SK-N-MC (cell line): ENCODE results near the gene POLG2.

ENCODE experiments used
- DNase-seq: peaks from one replicate; pipeline ENCODE4 v3.0.0-alpha.2; 2011; ENCODE audit warnings: low read depth, low spot score
- H3K27ac ChIP-seq: fragments of 200-600 bp; sonication (generic); 2 replicates; pipeline ENCODE4 v1.5.1; 2016; ENCODE audit warnings: mixed run types
- H3K36me3 ChIP-seq: fragments of 200-600 bp; sonication (generic); 2 replicates; pipeline ENCODE4 v1.6.1; 2017; ENCODE audit warnings: antibody characterized with exemption, low read length, mixed read lengths; ENCODE audit not compliant: insufficient read depth
- H3K4me3 ChIP-seq: fragments of 200-600 bp; sonication (generic); 2 replicates; pipeline ENCODE4 v1.5.1; 2016
- H3K9ac ChIP-seq: fragments of 200-600 bp; sonication (generic); 2 replicates; pipeline ENCODE4 v1.8.0; 2017; ENCODE audit warnings: mixed run types, mixed read lengths; ENCODE audit not compliant: insufficient read length
- H3K9me3 ChIP-seq: fragments of 200-600 bp; sonication (generic); 2 replicates; pipeline ENCODE4 v1.6.1; 2017; ENCODE audit warnings: low read depth, mild to moderate bottlenecking, antibody characterized with exemption, low read length, moderate library complexity, mixed read lengths
- EZH2 ChIP-seq: fragments of 200-600 bp; sonication (generic); IDR thresholded peaks from one replicate; pipeline ENCODE4 v1.6.1; 2017; ENCODE audit warnings: antibody characterized with exemption
- FOXP2 ChIP-seq: optimal IDR thresholded peaks from 2 replicates; pipeline ENCODE3; 2011; ENCODE audit warnings: mild to moderate bottlenecking, moderate library complexity; ENCODE audit not compliant: insufficient read depth; ENCODE audit errors: extremely low read length, control extremely low read depth
- POLR2AphosphoS5 ChIP-seq: IDR thresholded peaks from 2 replicates; pipeline ENCODE4 v1.6.1; 2012; ENCODE audit warnings: mild to moderate bottlenecking, low read depth, low read length, borderline replicate concordance

The POLG2 gene

GRCh38 chr17:64509179-64509578 lies 12.3 kb upstream of the POLG2 start:
- Histone ChIP-seq H3K27ac (no peak overlapping the region), H3K9me3 (no peaks in the 10 kb centered on the region), H3K9ac (no peak overlapping the region), H3K36me3 (peaks cover 69% of the 10 kb centered on the region), H3K4me3 (no peak overlapping the region)
- no peak for DNase-seq
- TF ChIP-seq POLR2AphosphoS5 (no peak), FOXP2 (no peak), EZH2 (no peak)

- Histone ChIP-seq H3K4me3 (peak overlapping the region; percentile 90), H3K36me3 (peaks cover 69% of the 10 kb centered on the region), H3K9me3 (no peaks in the 10 kb centered on the region), H3K27ac (no peak overlapping the region), H3K9ac (peak overlapping the region; percentile 100)
- TF ChIP-seq EZH2 (no peak), POLR2AphosphoS5 (no peak), FOXP2 (no peak)
- DNase-seq, result no peak
Measured at GRCh38 chr17:64508683-64509082, 11.8 kb upstream of the POLG2 start.

GRCh38 chr17:64507413-64507782 lies 10.5 kb upstream of the POLG2 start:
- Histone ChIP-seq H3K36me3 (peaks cover 71% of the 10 kb centered on the region), H3K27ac (peak overlapping the region; percentile 99), H3K4me3 (peak overlapping the region; percentile 90), H3K9ac (peak overlapping the region; percentile 100), H3K9me3 (no peaks in the 10 kb centered on the region)
- peak; percentile 52 for DNase-seq
- TF ChIP-seq FOXP2, result no peak
- no peak for TF ChIP-seq EZH2
- TF ChIP-seq POLR2AphosphoS5, result no peak

DNA sequence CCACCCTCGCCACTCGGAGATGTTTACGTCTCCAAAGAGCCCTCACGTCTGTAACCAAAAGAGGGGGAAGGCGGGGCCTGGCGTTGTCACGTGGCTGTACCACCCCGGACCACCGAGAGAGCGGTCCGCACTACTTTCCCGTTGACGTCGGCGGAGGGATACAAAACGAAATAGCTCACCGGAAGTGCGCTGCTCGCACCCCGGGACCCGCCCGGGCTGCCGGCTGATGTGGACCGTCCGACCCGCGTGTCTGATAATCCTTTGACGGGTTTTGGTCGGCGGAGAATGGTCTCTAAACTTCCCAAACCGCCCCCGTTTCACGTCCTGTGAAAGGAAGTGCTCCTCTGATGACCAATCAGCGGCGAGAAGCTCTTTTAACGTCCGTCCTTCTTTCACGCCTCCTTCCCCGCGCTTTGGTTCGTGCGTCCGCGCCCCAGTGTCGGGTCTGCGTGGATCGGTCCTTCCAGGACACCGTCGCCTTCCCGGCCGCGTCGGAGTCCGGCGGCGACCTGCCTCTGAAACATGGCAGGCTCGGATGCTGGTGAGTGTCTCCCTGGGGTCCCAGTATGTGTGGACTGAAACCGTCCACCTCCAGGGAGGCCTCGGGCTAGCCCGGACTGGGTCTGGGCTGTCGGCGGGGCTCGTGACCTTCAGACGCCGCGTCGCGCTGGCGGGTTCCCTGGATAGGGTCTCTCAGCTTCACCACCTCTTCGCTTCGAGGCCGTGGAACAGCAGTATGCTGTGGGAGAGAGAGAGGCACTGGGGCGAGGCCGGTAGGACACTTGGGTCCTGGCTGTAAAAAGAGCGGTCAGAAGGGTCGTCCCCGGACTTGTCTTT lies 9.9 kb upstream of the POLG2 start, which contains the start of gene CEP95:
Gene CEP95, plus strand, starts transcription at position 402 of the 837 bp plus-strand sequence. Its CDS starts 121 bp downstream, at position 523.
- H3K9me3 ChIP-seq, result no peaks in the 10 kb centered on the region
- peak; percentile 91 for DNase-seq
- H3K36me3 ChIP-seq, result peaks cover 71% of the 10 kb centered on the region
- H3K4me3 ChIP-seq, result peak within 1 kb of the TSS; percentile 90
- H3K27ac ChIP-seq, result peak within 1 kb of the TSS; percentile 99
- TF ChIP-seq EZH2, result no peak
- TF ChIP-seq POLR2AphosphoS5, result peak; percentile 41
- H3K9ac ChIP-seq, result peak within 1 kb of the TSS; percentile 100

- Histone ChIP-seq H3K27ac (peak within 1 kb of the TSS; percentile 99), H3K9ac (peak within 1 kb of the TSS; percentile 100), H3K9me3 (no peaks in the 10 kb centered on the region), H3K36me3 (peaks cover 71% of the 10 kb centered on the region), H3K4me3 (peak within 1 kb of the TSS; percentile 90)
- DNase-seq, result no peak
- peak; percentile 99 for TF ChIP-seq POLR2AphosphoS5
- no peak for TF ChIP-seq FOXP2
- TF ChIP-seq EZH2, result no peak
Measured at GRCh38 chr17:64506201-64506575, 9.3 kb upstream of the POLG2 start, which contains the start of gene DDX5. Gene DDX5 (minus strand): TSS chr17:64506289. CDS start chr17:64506119, 170 bp downstream.

GRCh38 chr17:64505340-64506200 lies 8.7 kb upstream of the POLG2 start:
- TF ChIP-seq POLR2AphosphoS5, result peak; percentile 81
- TF ChIP-seq FOXP2, result no peak
- Histone ChIP-seq H3K36me3 (peaks cover 74% of the 10 kb centered on the region), H3K9me3 (no peaks in the 10 kb centered on the region), H3K9ac (peak overlapping the region; percentile 100), H3K27ac (peak overlapping the region; percentile 99), H3K4me3 (peak overlapping the region; percentile 90)
- no peak for DNase-seq

GRCh38 chr17:64504769-64505339 lies 8.0 kb upstream of the POLG2 start:
- DNase-seq, result no peak
- H3K27ac ChIP-seq, result peak overlapping the region; percentile 99; the same call in 1 of the 2 replicates
- H3K9ac ChIP-seq, result peak overlapping the region; percentile 100
- H3K36me3 ChIP-seq, result peaks cover 74% of the 10 kb centered on the region
- H3K9me3 ChIP-seq, result no peaks in the 10 kb centered on the region
- TF ChIP-seq FOXP2, result no peak
- TF ChIP-seq POLR2AphosphoS5, result no peak; the same call in none of the 2 replicates
- TF ChIP-seq EZH2, result no peak
- peak overlapping the region; percentile 90 for H3K4me3 ChIP-seq
